ENCODE results near the gene TULP4.

GRCh38 chr6:158328952-158329351, 16.7 kb downstream of the TULP4 start:
- no peak for TF ChIP-seq POLR2A (IDR thresholded peaks at IDR 0.05)
- TF ChIP-seq CTCF (IDR thresholded peaks at IDR 0.05 in 4 of 5, conservative IDR thresholded peaks at IDR 0.05 in 1 of 5): no peak

All from gastrocnemius medialis (tissue), 4 donors.